HepG2 (cell line): ENCODE data around the gene MAGEB17.

ENCODE experiments used
- HIVEP1 ChIP-seq: sonication (generic); formaldehyde crosslinking; IDR thresholded peaks from 2 replicates; pipeline ENCODE4 v1.4.0; 2020; ENCODE audit warnings: mild to moderate bottlenecking, missing genetic modification reagents
- NFE2L1 ChIP-seq: sonication (generic); formaldehyde crosslinking; IDR thresholded peaks from 2 replicates; pipeline ENCODE4 v1.4.0; 2020; ENCODE audit warnings: missing genetic modification reagents, mild to moderate bottlenecking, borderline replicate concordance
- PHB2 ChIP-seq: fragments of 450-650 bp; IDR thresholded peaks from 2 replicates; pipeline ENCODE4 v1.6.1; 2018; ENCODE audit not compliant: partially characterized antibody
- ZEB1 ChIP-seq: IDR thresholded peaks from 2 replicates; pipeline ENCODE4 v1.6.1; 2012; ENCODE audit warnings: mild to moderate bottlenecking, low read depth, inconsistent platforms; ENCODE audit not compliant: insufficient replicate concordance
- ZNF30 ChIP-seq: sonication (generic); formaldehyde crosslinking; IDR thresholded peaks from 2 replicates; pipeline ENCODE4 v1.5.0; 2020; ENCODE audit warnings: mild to moderate bottlenecking, missing genetic modification reagents
- ZNF383 ChIP-seq: sonication (generic); formaldehyde crosslinking; IDR thresholded peaks from 2 replicates; pipeline ENCODE4 v1.4.0; 2020; ENCODE audit warnings: missing genetic modification reagents, mild to moderate bottlenecking, borderline replicate concordance
- ZNF878 ChIP-seq: sonication (generic); formaldehyde crosslinking; IDR thresholded peaks from 2 replicates; pipeline ENCODE4 v1.8.1; 2023; ENCODE audit warnings: mild to moderate bottlenecking, missing genetic modification reagents, moderate library complexity
- TF ChIP-seq, protein P1 (sequence below): sonication (generic); formaldehyde crosslinking; IDR thresholded peaks from 2 replicates; pipeline ENCODE4 v1.5.1; 2020; ENCODE audit warnings: mild to moderate bottlenecking, missing genetic modification reagents, borderline replicate concordance
- TF ChIP-seq, protein P2 (sequence below): IDR thresholded peaks from 2 replicates; pipeline ENCODE4 v1.6.1; 2016; ENCODE audit warnings: low read depth, borderline replicate concordance
- TF ChIP-seq, protein P3 (sequence below): sonication (generic); formaldehyde crosslinking; IDR thresholded peaks from 2 replicates; pipeline ENCODE4 v1.8.1; 2022; ENCODE audit warnings: mild to moderate bottlenecking, missing genetic modification reagents
- TF ChIP-seq, protein P4 (sequence below): sonication (generic); formaldehyde crosslinking; IDR thresholded peaks from 2 replicates; pipeline ENCODE4 v1.4.0; 2020; ENCODE audit warnings: mild to moderate bottlenecking, missing genetic modification reagents
- TF ChIP-seq, protein P5 (sequence below): sonication (generic); formaldehyde crosslinking; IDR thresholded peaks from 2 replicates; pipeline ENCODE4 v1.4.0; 2020; ENCODE audit warnings: missing genetic modification reagents
- TF ChIP-seq, protein P6 (sequence below): sonication (generic); formaldehyde crosslinking; IDR thresholded peaks from 2 replicates; pipeline ENCODE4 v1.5.0; 2020; ENCODE audit warnings: mild to moderate bottlenecking, missing genetic modification reagents, borderline replicate concordance

DNA sequence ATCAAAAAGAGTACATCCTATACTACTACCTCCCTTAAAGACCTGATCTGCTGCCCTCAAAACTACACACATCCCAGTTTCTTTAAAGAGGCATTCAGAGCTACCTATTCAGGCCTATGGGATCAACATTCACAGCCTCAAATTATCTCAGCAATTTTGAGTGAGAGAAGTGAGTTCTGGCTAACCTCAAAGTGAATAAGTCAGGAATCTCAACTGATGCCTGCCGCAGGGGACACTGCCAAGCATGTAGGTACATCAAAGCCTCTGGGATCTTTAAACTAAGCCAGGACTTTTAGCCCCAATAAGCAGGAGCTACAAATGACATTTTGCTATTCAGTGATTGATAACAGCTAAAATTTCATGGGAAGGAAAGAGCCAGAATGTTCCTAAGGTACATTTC, 32.3 kb upstream of the MAGEB17 start:
- TF ChIP-seq PHB2 (no peak), ZEB1 (no peak), ZNF383 (CRISPR knock-in tag) (no peak), HIVEP1 (no peak), NFE2L1 (CRISPR knock-in tag) (no peak), ZNF878 (no peak), ZNF30 (CRISPR knock-in tag) (no peak)
- TF ChIP-seq, protein P1, sequence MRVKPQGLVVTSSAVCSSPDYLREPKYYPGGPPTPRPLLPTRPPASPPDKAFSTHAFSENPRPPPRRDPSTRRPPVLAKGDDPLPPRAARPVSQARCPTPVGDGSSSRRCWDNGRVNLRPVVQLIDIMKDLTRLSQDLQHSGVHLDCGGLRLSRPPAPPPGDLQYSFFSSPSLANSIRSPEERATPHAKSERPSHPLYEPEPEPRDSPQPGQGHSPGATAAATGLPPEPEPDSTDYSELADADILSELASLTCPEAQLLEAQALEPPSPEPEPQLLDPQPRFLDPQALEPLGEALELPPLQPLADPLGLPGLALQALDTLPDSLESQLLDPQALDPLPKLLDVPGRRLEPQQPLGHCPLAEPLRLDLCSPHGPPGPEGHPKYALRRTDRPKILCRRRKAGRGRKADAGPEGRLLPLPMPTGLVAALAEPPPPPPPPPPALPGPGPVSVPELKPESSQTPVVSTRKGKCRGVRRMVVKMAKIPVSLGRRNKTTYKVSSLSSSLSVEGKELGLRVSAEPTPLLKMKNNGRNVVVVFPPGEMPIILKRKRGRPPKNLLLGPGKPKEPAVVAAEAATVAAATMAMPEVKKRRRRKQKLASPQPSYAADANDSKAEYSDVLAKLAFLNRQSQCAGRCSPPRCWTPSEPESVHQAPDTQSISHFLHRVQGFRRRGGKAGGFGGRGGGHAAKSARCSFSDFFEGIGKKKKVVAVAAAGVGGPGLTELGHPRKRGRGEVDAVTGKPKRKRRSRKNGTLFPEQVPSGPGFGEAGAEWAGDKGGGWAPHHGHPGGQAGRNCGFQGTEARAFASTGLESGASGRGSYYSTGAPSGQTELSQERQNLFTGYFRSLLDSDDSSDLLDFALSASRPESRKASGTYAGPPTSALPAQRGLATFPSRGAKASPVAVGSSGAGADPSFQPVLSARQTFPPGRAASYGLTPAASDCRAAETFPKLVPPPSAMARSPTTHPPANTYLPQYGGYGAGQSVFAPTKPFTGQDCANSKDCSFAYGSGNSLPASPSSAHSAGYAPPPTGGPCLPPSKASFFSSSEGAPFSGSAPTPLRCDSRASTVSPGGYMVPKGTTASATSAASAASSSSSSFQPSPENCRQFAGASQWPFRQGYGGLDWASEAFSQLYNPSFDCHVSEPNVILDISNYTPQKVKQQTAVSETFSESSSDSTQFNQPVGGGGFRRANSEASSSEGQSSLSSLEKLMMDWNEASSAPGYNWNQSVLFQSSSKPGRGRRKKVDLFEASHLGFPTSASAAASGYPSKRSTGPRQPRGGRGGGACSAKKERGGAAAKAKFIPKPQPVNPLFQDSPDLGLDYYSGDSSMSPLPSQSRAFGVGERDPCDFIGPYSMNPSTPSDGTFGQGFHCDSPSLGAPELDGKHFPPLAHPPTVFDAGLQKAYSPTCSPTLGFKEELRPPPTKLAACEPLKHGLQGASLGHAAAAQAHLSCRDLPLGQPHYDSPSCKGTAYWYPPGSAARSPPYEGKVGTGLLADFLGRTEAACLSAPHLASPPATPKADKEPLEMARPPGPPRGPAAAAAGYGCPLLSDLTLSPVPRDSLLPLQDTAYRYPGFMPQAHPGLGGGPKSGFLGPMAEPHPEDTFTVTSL (CRISPR knock-in tag), result no peak
- TF ChIP-seq, protein P2, sequence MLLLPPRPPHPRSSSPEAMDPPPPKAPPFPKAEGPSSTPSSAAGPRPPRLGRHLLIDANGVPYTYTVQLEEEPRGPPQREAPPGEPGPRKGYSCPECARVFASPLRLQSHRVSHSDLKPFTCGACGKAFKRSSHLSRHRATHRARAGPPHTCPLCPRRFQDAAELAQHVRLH, result no peak
- TF ChIP-seq, protein P3, sequence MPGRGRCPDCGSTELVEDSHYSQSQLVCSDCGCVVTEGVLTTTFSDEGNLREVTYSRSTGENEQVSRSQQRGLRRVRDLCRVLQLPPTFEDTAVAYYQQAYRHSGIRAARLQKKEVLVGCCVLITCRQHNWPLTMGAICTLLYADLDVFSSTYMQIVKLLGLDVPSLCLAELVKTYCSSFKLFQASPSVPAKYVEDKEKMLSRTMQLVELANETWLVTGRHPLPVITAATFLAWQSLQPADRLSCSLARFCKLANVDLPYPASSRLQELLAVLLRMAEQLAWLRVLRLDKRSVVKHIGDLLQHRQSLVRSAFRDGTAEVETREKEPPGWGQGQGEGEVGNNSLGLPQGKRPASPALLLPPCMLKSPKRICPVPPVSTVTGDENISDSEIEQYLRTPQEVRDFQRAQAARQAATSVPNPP (CRISPR knock-in tag), result no peak
- TF ChIP-seq, protein P4, sequence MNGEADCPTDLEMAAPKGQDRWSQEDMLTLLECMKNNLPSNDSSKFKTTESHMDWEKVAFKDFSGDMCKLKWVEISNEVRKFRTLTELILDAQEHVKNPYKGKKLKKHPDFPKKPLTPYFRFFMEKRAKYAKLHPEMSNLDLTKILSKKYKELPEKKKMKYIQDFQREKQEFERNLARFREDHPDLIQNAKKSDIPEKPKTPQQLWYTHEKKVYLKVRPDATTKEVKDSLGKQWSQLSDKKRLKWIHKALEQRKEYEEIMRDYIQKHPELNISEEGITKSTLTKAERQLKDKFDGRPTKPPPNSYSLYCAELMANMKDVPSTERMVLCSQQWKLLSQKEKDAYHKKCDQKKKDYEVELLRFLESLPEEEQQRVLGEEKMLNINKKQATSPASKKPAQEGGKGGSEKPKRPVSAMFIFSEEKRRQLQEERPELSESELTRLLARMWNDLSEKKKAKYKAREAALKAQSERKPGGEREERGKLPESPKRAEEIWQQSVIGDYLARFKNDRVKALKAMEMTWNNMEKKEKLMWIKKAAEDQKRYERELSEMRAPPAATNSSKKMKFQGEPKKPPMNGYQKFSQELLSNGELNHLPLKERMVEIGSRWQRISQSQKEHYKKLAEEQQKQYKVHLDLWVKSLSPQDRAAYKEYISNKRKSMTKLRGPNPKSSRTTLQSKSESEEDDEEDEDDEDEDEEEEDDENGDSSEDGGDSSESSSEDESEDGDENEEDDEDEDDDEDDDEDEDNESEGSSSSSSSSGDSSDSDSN (CRISPR knock-in tag), result no peak
- TF ChIP-seq, protein P5, sequence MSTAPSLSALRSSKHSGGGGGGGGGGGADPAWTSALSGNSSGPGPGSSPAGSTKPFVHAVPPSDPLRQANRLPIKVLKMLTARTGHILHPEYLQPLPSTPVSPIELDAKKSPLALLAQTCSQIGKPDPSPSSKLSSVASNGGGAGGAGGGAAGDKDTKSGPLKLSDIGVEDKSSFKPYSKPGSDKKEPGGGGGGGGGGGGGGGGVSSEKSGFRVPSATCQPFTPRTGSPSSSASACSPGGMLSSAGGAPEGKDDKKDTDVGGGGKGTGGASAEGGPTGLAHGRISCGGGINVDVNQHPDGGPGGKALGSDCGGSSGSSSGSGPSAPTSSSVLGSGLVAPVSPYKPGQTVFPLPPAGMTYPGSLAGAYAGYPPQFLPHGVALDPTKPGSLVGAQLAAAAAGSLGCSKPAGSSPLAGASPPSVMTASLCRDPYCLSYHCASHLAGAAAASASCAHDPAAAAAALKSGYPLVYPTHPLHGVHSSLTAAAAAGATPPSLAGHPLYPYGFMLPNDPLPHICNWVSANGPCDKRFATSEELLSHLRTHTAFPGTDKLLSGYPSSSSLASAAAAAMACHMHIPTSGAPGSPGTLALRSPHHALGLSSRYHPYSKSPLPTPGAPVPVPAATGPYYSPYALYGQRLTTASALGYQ, result no peak
- TF ChIP-seq, protein P6, sequence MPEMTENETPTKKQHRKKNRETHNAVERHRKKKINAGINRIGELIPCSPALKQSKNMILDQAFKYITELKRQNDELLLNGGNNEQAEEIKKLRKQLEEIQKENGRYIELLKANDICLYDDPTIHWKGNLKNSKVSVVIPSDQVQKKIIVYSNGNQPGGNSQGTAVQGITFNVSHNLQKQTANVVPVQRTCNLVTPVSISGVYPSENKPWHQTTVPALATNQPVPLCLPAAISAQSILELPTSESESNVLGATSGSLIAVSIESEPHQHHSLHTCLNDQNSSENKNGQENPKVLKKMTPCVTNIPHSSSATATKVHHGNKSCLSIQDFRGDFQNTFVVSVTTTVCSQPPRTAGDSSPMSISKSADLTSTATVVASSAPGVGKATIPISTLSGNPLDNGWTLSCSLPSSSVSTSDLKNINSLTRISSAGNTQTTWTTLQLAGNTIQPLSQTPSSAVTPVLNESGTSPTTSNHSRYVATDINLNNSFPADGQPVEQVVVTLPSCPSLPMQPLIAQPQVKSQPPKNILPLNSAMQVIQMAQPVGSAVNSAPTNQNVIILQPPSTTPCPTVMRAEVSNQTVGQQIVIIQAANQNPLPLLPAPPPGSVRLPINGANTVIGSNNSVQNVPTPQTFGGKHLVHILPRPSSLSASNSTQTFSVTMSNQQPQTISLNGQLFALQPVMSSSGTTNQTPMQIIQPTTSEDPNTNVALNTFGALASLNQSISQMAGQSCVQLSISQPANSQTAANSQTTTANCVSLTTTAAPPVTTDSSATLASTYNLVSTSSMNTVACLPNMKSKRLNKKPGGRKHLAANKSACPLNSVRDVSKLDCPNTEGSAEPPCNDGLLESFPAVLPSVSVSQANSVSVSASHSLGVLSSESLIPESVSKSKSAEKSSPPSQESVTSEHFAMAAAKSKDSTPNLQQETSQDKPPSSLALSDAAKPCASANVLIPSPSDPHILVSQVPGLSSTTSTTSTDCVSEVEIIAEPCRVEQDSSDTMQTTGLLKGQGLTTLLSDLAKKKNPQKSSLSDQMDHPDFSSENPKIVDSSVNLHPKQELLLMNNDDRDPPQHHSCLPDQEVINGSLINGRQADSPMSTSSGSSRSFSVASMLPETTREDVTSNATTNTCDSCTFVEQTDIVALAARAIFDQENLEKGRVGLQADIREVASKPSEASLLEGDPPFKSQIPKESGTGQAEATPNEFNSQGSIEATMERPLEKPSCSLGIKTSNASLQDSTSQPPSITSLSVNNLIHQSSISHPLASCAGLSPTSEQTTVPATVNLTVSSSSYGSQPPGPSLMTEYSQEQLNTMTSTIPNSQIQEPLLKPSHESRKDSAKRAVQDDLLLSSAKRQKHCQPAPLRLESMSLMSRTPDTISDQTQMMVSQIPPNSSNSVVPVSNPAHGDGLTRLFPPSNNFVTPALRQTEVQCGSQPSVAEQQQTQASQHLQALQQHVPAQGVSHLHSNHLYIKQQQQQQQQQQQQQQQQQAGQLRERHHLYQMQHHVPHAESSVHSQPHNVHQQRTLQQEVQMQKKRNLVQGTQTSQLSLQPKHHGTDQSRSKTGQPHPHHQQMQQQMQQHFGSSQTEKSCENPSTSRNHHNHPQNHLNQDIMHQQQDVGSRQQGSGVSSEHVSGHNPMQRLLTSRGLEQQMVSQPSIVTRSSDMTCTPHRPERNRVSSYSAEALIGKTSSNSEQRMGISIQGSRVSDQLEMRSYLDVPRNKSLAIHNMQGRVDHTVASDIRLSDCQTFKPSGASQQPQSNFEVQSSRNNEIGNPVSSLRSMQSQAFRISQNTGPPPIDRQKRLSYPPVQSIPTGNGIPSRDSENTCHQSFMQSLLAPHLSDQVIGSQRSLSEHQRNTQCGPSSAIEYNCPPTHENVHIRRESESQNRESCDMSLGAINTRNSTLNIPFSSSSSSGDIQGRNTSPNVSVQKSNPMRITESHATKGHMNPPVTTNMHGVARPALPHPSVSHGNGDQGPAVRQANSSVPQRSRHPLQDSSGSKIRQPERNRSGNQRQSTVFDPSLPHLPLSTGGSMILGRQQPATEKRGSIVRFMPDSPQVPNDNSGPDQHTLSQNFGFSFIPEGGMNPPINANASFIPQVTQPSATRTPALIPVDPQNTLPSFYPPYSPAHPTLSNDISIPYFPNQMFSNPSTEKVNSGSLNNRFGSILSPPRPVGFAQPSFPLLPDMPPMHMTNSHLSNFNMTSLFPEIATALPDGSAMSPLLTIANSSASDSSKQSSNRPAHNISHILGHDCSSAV (CRISPR knock-in tag), result no peak
